Dermis microvascular lymphatic vessel endothelial cell (primary cell): ENCODE results near the gene UBQLN4. TPM values are rescaled to one million over a fixed set of nuclear protein-coding genes. Genes with fewer than 3 reads are reported as not detected.
"Not testable (repeated sequence)": the region's sequence is repeated elsewhere in the genome, so short reads cannot be mapped to it uniquely, and the experiment has no call there.

ENCODE experiments used
- DNase-seq, 2 donors: peaks; one replicate each; pipeline versions ENCODE4 v3.0.0 to v3.0.0-alpha.2; 2010; ENCODE audit warnings: low read depth in 2 of 2
- total RNA-seq: library from RNA; depleted of rRNA; stranded (reverse); fragments of >200 nt; gene quantifications from 2 replicates; pipeline ENCODE4 v1.2.1, GENCODE V29; 2014

Gene UBQLN4
- total RNA-seq, 1 donor from 2014 or later = 13.1 TPM

DNA sequence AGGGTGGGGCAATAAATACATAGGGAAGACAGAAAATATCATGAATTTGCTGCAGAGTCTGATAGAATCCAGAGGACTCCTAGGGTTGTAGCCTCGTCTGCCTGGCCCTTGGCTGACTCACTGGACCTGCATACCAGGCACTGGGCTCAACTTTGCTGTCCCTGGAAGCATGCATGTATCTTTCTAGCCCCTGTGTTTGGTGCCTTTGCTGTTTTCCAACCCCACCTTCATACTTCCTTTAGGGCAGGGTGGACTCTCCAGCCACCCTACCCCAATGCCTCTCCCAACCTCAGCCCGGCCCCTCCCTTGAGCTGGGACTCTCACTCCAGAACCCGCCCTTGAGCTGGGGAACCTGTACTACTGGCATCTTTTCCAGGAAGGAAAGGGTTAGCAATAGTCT lies 8.6 kb upstream of the UBQLN4 start:
- DNase-seq = no peak

- no peak for DNase-seq
Observed at GRCh38 chr1:156060937-156061636, 7.5 kb upstream of the UBQLN4 start, which contains the start of gene RAB25. Gene RAB25, plus strand, starts transcription at chr1:156061160. Its CDS starts 241 bp downstream, at chr1:156061401.

DNA sequence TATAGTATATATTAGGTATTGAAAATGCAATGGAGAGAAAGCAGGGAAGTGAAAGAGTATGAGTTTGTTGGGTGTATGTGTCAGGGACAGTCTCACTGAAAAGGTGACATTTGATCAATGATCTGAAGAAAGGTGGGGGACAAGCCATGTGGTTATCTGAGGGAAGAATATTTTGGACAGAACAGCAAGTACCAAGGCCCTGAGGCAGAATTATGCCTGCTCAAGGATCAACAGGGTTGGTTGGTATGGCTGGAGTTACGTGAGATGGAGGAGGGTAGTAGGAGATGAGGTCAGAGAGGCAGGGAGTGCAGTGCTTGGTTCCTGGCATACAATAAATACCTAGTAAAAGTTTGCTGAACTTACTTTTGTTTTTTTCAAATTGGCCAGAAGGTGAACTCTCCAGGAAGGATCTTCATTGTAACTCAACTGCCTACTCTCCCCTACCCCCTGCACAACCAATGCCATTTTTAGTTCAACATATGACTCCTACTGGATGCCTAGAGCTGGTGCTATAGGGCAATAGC lies 2.8 kb upstream of the UBQLN4 start:
- no peak for DNase-seq

DNA sequence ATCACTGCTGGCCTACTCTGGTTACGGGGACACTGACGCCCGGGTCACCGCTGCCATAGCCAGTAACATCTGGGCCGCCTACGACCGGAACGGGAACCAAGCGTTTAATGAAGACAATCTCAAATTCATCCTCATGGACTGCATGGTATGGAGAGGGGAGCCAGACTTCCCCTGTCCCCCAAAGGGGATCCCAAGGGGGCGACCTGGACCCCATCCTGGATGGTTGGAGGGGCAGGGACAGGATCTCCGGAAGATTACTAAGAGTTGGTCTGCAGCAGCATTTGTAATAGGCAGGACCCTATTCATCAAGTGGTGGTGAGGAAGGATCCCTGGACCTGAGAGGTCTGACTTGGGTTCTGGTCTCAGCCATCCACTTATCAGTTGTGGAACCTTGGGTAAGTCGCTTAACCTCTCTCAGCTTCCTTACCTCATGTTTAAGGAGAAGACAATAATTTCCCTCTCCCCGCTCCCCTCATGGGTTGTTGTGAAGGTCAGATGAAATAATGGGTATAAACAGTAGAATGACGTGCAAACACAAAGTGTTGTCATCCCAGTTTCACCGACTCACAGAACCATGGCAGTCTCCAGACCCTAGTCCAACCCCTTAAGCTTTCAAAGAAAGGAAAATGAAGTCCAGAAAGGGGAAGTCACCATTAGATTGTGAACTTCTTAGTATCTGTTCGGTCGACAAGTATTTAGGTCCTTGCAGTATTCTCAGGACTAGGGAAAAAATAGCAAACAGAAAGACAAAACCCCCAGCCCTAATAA lies 1.9 kb upstream of the UBQLN4 start:
- no peak for DNase-seq

DNA sequence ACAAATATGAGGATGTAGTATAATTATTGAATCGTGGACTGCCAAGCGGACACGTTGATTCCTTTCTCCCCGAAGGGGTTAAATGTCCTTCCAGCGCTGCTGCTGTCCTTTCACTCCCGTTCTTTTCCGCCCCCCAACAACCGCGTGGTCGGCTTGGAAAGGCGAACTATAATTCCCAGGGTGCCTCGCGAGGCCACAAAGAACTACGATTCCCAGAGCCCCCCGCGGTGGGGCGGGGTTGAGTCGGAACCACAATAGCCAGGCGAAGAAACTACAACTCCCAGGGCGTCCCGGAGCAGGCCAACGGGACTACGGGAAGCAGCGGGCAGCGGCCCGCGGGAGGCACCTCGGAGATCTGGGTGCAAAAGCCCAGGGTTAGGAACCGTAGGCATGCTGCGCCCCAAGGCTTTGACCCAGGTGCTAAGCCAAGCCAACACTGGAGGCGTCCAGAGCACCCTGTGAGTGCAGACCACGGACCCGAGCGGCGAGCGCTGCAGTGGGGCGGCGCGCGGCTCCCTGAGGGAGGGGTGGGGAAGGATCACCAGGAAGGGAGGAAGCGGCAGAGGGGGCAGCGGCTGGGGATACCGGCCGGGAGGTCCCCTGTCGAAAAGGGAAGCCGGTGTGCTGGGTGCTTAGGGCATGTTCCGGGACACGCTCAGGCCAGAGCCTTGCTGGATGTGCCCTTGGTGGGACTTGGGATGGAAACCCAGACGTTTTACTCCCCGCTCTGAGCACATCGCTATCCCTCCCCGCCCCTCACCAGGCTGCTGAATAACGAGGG lies 1.1 kb upstream of the UBQLN4 start, which contains the start of gene LAMTOR2:
TSS of gene LAMTOR2 (plus strand) at position 283 of the 781 bp plus-strand sequence. CDS start at position 391, 108 bp downstream.
- peak; percentile 92 to 97 for DNase-seq

DNA sequence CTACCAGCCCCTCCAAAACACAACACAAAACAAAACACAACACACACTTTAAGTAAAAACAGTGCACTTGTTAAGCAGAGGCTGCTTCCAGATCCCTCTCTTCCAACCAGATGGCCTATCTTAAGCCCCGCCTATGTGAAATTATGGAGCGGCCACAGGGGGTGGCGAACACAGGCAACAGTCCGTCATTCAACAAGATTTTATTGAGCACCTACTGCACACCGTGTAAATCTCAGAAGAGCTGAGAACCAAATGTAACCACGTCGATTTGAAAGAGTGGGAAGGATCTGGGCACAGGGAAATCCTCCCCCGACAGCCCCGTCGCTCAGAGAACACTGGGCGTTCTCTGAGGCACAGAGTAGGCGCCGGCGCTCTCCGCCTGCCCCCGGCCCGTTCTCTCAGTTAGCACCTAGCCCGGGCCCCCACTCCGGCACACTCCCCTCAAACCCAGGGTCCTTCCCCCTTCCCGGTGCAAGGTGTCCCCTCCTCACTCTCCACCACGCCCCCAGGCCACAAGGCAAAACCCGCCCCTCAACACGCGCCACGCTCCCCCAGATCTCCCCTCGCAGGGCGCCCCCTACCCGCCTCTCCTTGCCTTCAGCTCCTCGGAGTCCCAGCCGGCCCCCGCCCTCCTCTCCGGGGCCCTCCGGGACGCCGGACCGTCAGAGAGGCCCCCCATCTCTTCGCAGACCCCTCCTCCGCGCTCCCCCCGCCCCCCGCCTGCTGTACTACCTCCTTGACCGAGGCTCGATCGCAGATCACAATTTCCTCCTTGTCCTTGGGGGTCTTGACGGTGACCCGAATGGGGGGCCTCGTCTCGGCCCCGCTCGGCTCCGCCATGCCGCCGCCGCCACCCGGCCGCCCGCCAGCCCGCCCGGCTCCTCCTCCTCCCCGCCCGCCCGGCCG lies 483 bp downstream of the UBQLN4 start:
- peak in 1 of 2 donors; percentile 79 for DNase-seq

- DNase-seq = no peak
Observed at GRCh38 chr1:156051011-156051725, 2.4 kb downstream of the UBQLN4 start.

- no peak for DNase-seq
Observed at GRCh38 chr1:156050376-156050775, 3.2 kb downstream of the UBQLN4 start.

GRCh38 chr1:156048663-156049258 lies 4.8 kb downstream of the UBQLN4 start:
- DNase-seq = peak in 1 of 2 donors; percentile 34

GRCh38 chr1:156045076-156045475 lies 8.5 kb downstream of the UBQLN4 start:
- no peak for DNase-seq

- DNase-seq = no peak
Observed at GRCh38 chr1:156042828-156043227, 10.8 kb downstream of the UBQLN4 start.

GRCh38 chr1:156034991-156035390 lies 18.6 kb downstream of the UBQLN4 start:
- DNase-seq = not testable (repeated sequence)

DNA sequence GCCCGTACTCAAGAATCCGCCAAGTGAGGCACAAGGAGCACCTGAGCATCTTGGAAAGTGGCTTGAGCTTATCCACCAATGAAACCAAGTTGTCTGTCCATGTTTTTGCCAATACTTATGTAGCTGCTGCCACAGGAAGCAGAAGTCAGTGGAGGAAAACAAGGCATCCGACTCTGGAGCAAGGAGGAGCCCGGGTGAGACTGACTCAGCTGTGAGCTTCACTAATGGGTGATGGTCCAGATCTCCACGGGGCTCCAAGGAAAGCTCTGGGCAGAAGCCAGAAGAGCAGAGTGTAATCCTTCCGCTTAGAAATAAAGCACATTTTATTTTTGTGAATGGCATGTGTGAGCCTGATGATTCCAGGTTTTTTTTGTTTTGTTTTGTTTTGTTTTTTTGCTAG lies 20.6 kb downstream of the UBQLN4 start:
- peak in 1 of 2 donors; percentile 53 for DNase-seq

DNA sequence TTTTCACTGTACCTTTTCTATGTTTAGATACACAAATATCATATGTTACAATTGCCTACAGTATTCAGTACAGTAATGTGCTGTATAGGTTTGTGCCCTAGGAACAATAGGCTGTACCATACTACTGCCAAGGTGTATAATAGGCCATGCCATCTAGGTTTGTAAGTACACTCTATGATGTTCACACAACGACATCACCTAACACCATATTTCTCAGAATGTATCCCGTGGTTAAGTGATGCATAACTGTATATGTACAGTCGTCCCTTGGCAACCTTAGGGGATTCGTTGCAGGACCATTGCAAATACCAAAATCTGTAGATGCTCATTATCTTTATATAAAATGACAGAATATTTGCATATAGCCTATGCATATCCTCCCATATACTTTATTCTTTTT lies 27.0 kb downstream of the UBQLN4 start:
- DNase-seq = no peak

DNA sequence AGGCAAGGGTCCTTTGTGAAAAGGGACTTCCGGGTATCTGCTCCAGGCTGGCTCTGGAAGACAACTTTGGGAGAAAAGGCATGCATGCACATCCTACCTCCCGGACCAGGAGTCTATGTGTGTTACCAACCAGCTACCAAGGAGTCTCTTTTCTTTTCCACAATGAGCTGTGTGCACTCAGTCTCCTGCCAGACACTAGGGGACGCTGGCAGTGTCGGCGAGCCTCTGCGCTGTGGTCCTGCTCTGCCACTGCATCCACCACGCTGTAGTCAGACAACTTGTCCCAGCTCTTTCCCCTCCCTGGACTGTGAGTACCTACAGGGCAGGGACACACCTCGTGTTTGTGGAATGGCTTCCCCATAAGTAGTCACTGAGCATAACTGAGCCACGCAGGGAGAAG lies 27.7 kb downstream of the UBQLN4 start:
- DNase-seq = peak; percentile 52 to 76

- DNase-seq = no peak
Observed at GRCh38 chr1:156024801-156025200, 28.8 kb downstream of the UBQLN4 start.

DNA sequence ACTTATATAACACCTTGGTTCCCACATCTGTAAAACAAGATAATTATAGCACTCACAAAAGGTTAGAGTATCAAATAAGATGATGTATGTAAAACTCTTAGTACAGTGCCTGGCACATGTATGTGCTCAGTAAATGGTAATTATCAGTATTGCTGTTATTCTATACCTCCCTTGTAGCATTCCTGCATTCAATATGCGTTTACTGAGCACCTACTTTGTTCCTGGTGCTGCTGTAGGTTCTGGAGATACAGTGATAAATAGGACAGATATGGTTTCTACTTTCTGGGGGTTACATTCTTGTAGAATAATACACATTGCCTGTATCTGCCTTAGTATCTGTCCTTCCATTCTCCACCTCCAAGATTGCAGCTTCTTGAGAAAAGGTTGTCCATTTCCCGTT lies 31.6 kb downstream of the UBQLN4 start:
- DNase-seq = no peak

DNA sequence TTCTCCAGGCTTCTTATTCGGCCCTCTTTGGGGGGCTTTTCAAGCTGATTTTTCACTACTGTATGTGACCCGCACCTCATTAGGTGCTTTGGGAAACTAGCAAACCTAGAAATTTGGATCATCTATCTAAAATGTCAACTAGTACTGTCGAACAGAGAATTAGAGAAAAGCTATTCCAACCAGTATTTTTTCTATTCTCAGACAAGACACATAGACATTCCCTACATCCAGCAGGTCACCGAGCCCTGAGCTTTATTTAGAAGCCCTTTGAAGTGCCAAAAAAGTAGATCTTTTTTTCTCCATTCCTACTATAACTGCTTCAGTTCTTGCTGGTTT lies 32.5 kb downstream of the UBQLN4 start:
- DNase-seq = no peak

- peak; percentile 93 to 96 for DNase-seq
Observed at GRCh38 chr1:156020293-156021092, 33.1 kb downstream of the UBQLN4 start, which contains the start of gene SSR2. Gene SSR2, minus strand, starts transcription at chr1:156020951. Its CDS starts 784 bp downstream, at chr1:156020167.
